NK-92 treated with Interleukin-12 subunit alpha and Interleukin-12 subunit beta, amount 100 ng/mL, for 24 hours (cell line): ENCODE measurements around the gene ITPR1.
"Not testable (repeated sequence)": the region's sequence is repeated elsewhere in the genome, so short reads cannot be mapped to it uniquely, and the experiment has no call there.

ENCODE experiments used
- DNase-seq: peaks from one replicate; lab custom pipeline; 2025; lab: John Stamatoyannopoulos, UW

Gene ITPR1

DNA sequence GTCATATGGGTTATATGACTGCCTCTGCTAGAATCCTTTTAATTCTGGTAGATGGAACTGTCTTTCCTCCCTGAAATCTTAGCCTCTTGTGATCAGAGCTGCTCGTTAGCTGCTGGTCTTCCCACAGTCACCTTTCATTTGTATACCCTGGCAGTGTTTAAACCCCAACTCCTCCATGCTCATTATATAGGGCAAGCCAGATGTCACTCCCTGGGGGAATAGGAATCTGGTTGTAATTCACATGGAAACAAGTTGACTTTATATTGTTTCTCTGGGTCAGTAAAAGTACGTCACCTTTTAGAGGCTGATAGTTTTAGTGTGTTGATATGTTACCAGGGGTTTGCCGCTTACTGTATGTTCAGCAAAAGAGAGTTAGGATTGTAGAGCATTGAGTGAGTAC lies 103.5 kb downstream of the ITPR1 start:
- no peak for DNase-seq

- no peak for DNase-seq
Observed at GRCh38 chr3:4597208-4597985, 104.2 kb downstream of the ITPR1 start.

- not testable (repeated sequence) for DNase-seq
Observed at GRCh38 chr3:4598232-4598631, 105.1 kb downstream of the ITPR1 start.

DNA sequence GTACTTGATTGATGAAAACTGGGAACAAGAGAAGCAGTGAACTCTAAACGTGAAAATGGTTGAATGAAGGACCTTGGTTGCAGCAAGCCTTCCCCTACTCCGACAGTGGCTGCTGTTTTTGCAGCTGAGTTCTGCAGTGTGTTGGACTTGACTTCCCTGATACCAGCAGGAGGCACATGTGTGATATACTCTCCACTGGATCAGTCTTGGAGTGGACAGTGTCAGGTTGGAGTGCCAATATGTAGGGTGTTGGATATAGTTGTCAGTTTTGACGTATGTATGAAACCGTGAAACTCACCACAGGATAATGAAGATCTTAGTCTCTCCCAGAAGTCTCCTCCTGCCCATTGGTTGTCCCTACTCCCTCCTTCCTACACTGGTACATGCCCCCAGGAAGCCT lies 106.5 kb downstream of the ITPR1 start:
- no peak for DNase-seq

DNA sequence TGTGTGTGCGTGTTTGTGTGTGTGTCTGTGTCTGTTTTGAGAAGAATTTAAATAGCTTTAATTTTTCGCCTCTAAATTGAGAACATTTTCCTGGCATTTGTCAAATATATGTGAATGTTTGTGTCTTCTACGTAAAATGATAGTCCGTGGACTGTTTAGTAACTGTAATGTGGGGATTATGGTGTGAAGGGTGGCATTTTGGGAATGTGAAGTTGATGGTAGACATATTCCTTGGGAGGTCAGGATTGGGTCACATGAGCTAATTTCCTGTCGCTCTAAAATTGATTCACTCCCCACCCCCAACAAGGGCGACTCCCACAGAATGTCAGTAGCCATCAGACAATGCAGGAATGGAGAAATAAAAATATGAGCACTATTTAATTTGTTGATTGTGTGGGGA lies 107.3 kb downstream of the ITPR1 start:
- no peak for DNase-seq

GRCh38 chr3:4601892-4602291 lies 108.7 kb downstream of the ITPR1 start:
- no peak for DNase-seq

GRCh38 chr3:4604693-4605092 lies 111.5 kb downstream of the ITPR1 start:
- DNase-seq = no peak

- DNase-seq = no peak
Observed at GRCh38 chr3:4606911-4607310, 113.8 kb downstream of the ITPR1 start.

- no peak for DNase-seq
Observed at GRCh38 chr3:4613366-4613765, 120.2 kb downstream of the ITPR1 start.

DNA sequence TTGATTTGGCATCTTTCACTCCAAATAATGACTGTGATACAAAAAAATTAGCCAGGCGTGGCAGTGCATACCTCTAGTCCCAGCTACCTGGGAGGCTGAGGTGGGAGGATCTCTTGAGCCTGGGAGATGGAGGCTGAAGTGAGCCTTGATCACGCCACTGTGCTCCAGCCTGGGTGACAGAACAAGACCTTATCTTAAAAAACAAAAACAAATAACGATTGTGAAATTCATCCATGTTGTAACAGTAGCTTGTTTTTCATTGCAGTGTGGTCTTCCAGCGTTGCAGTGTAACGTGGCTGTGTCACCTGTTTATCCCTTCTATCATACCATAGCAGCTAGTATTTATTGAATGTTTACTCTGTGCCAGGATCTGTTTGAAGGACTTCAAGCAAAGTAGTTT lies 120.9 kb downstream of the ITPR1 start:
- DNase-seq = no peak

- no peak for DNase-seq
Observed at GRCh38 chr3:4614927-4615326, 121.8 kb downstream of the ITPR1 start.

- DNase-seq = no peak
Observed at GRCh38 chr3:4615750-4616149, 122.6 kb downstream of the ITPR1 start.

DNA sequence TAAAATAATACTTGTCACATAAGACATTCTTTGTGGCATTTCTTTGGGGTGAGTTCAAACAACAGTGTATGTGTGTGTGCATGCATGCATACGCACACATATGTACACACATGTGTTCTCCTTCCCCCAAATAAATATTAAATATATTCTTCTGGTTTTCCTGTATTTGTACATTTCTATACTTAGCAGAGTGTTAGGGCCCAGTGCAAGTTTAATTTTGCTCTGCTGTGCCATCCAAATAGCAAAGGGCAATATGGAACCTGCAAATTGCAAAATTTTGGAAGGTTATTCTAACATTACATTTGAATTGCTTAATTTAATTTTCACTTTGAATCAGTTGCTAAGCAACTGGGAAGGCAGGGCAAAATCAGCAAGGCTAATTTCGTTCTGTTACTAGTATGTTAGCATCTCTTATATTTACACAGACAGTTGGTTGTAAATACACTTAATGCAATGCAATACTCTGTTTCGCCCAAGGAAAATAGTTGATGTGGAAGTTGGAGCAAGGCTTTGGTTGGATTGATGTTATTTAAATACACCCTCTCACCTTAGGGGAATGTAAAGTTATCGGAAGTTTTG lies 130.4 kb downstream of the ITPR1 start:
- DNase-seq = no peak

DNA sequence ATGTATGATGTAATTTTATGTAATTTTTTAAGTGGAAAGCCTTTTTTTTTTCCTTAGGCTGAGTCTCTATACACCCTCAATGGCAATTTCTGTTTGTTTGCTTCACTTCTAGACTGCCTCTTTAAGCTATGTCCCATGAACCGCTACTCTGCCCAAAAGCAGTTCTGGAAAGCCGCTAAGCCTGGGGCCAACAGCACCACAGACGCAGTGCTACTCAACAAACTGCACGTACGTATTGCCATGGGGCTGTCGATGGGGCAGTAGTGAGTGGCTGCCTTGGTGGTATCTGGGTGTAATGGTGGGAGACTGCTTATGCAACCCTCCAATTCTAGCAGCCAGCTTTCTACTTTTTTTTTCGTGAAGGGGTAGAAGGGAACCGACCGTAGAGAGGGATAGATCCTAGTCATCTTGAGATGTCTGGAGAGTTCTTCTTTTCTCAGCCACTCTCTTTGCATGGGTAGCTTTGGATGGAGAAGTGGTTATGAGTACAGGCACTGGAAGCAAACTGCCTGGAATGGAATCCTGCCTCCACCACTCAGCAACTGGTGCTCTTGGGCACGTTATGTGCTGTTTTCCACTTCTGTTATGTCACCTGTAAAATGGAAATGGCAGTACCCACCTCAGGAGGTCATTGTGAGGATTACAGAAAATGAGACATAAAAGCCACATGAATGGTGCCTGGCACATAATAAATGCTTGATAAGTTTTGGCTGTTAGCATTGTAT lies 134.7 kb downstream of the ITPR1 start:
- no peak for DNase-seq

- DNase-seq = no peak
Observed at GRCh38 chr3:4629095-4630007, 136.2 kb downstream of the ITPR1 start.

- no peak for DNase-seq
Observed at GRCh38 chr3:4633078-4634004, 140.2 kb downstream of the ITPR1 start.

GRCh38 chr3:4634894-4635293 lies 141.7 kb downstream of the ITPR1 start:
- no peak for DNase-seq

DNA sequence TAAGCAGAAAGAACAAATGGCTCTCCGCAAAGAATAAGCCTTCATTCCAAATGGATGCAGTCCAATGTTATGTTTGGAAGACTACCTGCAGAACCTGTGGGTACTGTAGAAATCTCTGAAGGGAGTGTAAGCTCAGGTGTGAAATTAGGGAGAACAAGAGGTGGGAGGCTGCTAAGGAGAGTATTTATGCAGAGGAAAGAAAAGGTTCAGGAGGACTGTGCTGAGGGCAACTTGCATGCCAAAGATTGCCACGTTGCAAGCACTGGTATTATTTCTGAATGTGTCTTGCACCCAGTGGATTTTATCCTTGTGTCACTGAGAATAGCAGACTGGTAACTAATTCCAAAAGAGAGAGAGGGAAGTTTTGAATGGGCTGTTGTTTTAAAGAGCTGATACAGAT lies 144.1 kb downstream of the ITPR1 start:
- DNase-seq = no peak

GRCh38 chr3:4641863-4642563 lies 148.9 kb downstream of the ITPR1 start:
- no peak for DNase-seq

DNA sequence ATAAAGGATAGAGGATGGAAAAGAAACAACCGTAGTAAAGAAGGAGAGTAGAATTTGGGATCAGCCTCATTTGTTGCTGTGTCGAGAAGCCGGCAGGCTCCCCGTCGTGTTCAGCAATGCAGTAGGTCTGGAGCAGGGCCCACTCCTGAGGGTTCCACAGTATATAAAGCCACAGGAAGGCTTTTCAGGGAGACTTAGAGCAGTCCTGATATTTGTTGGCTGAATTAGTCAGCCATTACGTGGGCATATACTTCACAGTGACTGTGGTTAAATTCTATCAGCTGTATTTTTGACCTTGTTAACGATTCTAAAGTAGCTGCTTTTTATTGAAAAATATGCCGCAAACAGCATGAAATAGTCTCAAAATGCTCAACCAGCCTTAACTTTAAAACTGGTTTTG lies 149.5 kb downstream of the ITPR1 start:
- DNase-seq = no peak
